Occipital lobe (tissue), 2 donors: ENCODE measurements around the gene OR11A1. TPM values are rescaled to one million over a fixed set of nuclear protein-coding genes. Genes with fewer than 3 reads are reported as not detected.

Experiments used
- DNase-seq: peaks from one replicate; lab custom pipeline; 2025; lab: John Stamatoyannopoulos, UW
- total RNA-seq: library from RNA; depleted of rRNA; stranded (reverse); fragments of >200 nt; gene quantifications from one replicate; pipeline ENCODE4 v1.2.3, GENCODE V29; 2014

OR11A1 gene
- total RNA-seq, result not detected

GRCh38 chr6:29456971-29457370, at the start of gene OR11A1, which contains the start of gene OR2H1:
Gene OR11A1, minus strand, starts transcription at chr6:29457071. Its CDS starts 29,430 bp downstream, at chr6:29427641.
Gene OR2H1, plus strand, starts transcription at chr6:29457155. Its CDS starts 4,615 bp downstream, at chr6:29461770.
- DNase-seq, result no peak

GRCh38 chr6:29506446-29507067, 49.7 kb upstream of the OR11A1 start:
- no peak for DNase-seq

- no peak for DNase-seq
These were observed 48.9 kb upstream of the OR11A1 start for GRCh38 chr6:29505808-29506207.

GRCh38 chr6:29504961-29505360, 48.1 kb upstream of the OR11A1 start:
- DNase-seq, result no peak

GRCh38 chr6:29502597-29502996, 45.7 kb upstream of the OR11A1 start:
- no peak for DNase-seq

GRCh38 chr6:29502181-29502580, 45.3 kb upstream of the OR11A1 start:
- DNase-seq, result no peak

- DNase-seq, result no peak
These were observed 44.2 kb upstream of the OR11A1 start for GRCh38 chr6:29501106-29501505.

GRCh38 chr6:29500594-29500993, 43.7 kb upstream of the OR11A1 start:
- no peak for DNase-seq

GRCh38 chr6:29499704-29500103, 42.8 kb upstream of the OR11A1 start:
- DNase-seq, result no peak

GRCh38 chr6:29496961-29497360, 40.1 kb upstream of the OR11A1 start:
- DNase-seq, result no peak

- no peak for DNase-seq
These were observed 38.7 kb upstream of the OR11A1 start for GRCh38 chr6:29495571-29495970.

GRCh38 chr6:29494131-29494530, 37.3 kb upstream of the OR11A1 start:
- no peak for DNase-seq

GRCh38 chr6:29493261-29493660, 36.4 kb upstream of the OR11A1 start:
- DNase-seq, result no peak

- no peak for DNase-seq
These were observed 34.7 kb upstream of the OR11A1 start for GRCh38 chr6:29491574-29491973.

GRCh38 chr6:29490552-29490951, 33.7 kb upstream of the OR11A1 start:
- DNase-seq, result no peak

- no peak for DNase-seq
These were observed 33.2 kb upstream of the OR11A1 start for GRCh38 chr6:29490055-29490454.

- no peak for DNase-seq
These were observed 32.4 kb upstream of the OR11A1 start for GRCh38 chr6:29489286-29489685.

- DNase-seq, result no peak
These were observed 32.0 kb upstream of the OR11A1 start for GRCh38 chr6:29488874-29489273.

- DNase-seq, result no peak
These were observed 30.8 kb upstream of the OR11A1 start, which contains the start of gene MAS1L for GRCh38 chr6:29487660-29488059. Gene MAS1L, minus strand, starts transcription at chr6:29487956. Its CDS starts 54 bp downstream, at chr6:29487902.

GRCh38 chr6:29487131-29487530, 30.3 kb upstream of the OR11A1 start:
- no peak for DNase-seq

- no peak for DNase-seq
These were observed 29.7 kb upstream of the OR11A1 start for GRCh38 chr6:29486577-29486976.

GRCh38 chr6:29483735-29484134, 26.9 kb upstream of the OR11A1 start:
- no peak for DNase-seq

GRCh38 chr6:29483186-29483585, 26.3 kb upstream of the OR11A1 start:
- DNase-seq, result no peak

GRCh38 chr6:29479560-29479959, 22.7 kb upstream of the OR11A1 start:
- DNase-seq, result no peak
